Vagina (tissue), 2 donors: ENCODE measurements around the gene PIK3R6.
A peak's percentile ranks its signal among the peaks of the same experiment; 100 is the strongest.

Source experiments
- POLR2A ChIP-seq, 2 donors: fragments of 450-650 bp; IDR thresholded peaks; one replicate each; pipeline ENCODE4 v1.6.1; 2017; ENCODE audit warnings: antibody characterized with exemption in 2 of 2, mild to moderate bottlenecking in 2 of 2, moderate library complexity in 2 of 2
- TF ChIP-seq, protein P1 (sequence below), 3 experiments: fragments of 450-650 bp in 2 of 3; fragments of 200-600 bp in 1 of 3; sonication (generic) in 1 of 3; IDR thresholded peaks; one replicate each; pipeline ENCODE4 v1.5.1; 2017 to 2019; ENCODE audit warnings: antibody characterized with exemption in 3 of 3, mild to moderate bottlenecking in 2 of 3, moderate library complexity in 2 of 3

DNA sequence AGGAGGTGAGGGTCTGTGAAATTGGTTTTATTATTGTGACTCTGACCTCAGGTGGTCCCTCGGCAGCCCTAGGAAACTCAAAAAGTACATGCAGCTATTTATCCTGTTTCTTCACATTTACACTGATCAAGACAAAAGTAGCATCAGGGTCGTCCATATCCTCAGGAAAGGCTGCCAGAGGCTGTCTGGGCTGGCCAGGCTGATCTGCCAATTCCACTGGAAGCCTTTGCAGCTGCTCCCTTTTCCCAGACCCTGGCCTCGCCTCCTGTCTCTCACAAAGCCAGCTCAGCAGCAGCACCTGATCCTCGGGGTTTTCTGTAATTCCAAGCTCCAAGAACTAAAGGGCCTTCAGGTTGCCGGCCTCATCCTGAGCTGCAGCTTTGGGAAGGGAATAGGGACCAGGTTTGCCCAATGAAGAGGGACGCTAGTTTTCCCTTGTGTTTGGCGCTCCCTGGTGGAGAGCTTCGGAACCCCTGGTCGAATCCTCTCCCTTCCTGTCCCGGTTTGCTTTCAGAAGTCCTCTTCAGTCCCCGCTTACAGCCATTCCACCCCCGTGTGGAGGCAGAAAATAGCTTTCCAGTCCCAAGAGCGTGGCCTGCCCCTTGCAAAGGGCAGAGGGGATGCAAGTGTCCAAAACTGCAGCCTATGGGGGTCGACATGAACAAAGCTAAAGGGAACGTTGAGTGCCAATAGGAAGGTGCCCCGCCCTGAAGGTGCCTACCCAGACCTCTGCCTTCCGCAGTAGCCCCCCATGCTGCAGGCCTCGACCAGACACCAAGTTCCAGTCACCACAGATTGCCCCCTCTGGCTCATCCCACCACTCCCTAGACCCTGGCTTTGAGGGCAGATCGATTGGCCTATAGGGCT is 81.7 kb downstream of the PIK3R6 start:
- no peak for TF ChIP-seq POLR2A (IDR thresholded peaks at IDR 0.05)
- TF ChIP-seq, protein P1, sequence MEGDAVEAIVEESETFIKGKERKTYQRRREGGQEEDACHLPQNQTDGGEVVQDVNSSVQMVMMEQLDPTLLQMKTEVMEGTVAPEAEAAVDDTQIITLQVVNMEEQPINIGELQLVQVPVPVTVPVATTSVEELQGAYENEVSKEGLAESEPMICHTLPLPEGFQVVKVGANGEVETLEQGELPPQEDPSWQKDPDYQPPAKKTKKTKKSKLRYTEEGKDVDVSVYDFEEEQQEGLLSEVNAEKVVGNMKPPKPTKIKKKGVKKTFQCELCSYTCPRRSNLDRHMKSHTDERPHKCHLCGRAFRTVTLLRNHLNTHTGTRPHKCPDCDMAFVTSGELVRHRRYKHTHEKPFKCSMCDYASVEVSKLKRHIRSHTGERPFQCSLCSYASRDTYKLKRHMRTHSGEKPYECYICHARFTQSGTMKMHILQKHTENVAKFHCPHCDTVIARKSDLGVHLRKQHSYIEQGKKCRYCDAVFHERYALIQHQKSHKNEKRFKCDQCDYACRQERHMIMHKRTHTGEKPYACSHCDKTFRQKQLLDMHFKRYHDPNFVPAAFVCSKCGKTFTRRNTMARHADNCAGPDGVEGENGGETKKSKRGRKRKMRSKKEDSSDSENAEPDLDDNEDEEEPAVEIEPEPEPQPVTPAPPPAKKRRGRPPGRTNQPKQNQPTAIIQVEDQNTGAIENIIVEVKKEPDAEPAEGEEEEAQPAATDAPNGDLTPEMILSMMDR (IDR thresholded peaks at IDR 0.05): peak; percentile 44 to 70 (median 60)
